ENCODE results near the gene BRD7.

Gene BRD7

DNA sequence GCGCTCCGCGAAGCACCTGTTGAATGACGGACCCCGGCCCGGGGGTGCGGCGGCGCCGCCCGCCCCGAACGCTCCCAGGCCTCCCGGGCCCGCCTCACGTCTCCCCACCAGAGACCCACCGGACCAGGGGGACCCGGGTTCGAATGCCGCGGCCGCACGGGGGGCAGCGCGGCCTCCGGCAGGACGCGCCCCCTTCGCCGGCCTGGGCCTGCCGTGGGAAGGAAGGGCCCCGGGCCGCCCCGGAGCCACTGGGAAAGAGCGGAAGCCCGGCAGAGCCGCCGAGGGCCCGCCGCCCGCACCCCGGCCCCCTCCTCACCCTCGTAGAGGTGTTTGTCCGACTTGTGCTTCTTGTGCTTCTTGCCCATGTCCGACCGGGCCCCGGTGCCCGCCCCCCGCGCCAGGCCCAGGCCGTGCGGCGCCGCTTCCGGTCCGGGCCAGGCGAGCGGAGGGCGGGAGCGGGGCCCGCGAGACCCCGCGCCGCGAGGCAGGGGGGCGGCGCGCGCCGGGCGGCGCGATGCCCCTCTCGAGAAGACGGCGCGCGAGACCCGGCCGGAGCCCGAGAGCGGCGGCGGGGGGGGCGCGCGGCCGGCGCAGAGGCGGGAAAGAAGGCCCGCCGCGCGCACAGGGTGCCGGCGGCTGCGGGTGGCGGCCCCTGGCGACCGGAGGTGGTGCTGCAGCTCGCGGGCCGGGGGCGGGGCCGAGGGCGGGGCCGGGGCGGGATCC, at the start of gene BRD7:
TSS of gene BRD7 (minus strand) at position 579 of the 723 bp plus-strand sequence. CDS start at position 365, 214 bp downstream.
- peak; percentile 52 for DNase-seq (ENCODE audit: low read depth)

DNA sequence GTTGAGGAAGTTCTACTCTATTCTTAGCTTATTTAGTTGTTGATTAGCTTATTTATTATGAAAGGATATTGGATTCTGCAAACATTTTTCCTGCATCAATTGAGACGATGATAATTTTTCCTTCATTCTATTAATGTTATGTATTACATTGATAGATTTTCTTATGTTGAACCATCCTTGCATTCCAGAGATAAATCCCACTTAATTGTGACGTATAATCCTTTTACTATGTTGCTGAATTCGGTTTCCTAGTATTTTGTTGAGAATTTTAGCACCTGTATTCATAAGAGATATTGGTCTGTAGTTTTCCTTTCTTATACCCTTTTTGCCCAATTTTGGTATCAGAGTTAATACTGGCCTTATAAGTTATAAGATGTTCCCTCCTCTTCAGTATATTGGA, 47.6 kb upstream of the BRD7 start:
- DNase-seq (ENCODE audit: low read depth): no peak

DNA sequence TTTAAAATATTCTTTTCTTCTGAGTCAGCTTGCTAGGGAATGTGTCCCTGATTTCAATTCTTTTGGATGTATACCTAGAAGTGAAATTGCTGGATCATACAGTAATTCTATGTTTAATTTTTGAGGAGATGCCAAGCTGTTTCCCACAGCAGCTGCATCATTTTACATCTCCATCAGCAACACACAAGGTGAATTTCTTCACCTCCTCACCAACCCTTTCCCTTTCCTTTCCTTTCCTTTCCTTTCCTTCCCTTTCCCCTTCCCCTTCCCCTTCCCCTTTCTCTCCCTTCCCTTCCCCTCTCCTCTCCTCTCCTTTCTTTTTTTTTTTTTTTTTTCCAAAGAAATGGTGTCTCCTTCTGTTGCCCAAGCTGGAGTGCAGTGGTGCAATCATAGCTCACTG, 45.4 kb upstream of the BRD7 start:
- no peak for DNase-seq (ENCODE audit: low read depth)

DNA sequence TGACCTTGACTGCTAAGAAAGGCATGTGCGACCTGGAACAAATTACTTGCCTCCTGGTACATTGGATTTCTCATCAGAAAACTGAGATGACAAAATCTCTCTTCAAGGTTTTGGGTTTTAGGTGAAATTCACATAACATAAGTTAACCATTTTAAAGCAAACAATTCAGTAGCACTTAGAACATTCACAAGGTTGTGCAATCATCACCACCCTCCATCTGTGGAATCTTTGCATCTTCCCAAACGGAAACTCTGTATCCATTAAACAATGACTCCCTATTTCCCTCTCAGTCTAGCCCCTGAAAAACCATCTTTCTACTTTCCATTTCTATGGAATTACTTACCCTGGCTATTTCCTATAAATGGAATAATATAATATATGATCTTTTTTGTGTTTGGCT, 42.2 kb upstream of the BRD7 start:
- DNase-seq (ENCODE audit: low read depth): no peak

DNA sequence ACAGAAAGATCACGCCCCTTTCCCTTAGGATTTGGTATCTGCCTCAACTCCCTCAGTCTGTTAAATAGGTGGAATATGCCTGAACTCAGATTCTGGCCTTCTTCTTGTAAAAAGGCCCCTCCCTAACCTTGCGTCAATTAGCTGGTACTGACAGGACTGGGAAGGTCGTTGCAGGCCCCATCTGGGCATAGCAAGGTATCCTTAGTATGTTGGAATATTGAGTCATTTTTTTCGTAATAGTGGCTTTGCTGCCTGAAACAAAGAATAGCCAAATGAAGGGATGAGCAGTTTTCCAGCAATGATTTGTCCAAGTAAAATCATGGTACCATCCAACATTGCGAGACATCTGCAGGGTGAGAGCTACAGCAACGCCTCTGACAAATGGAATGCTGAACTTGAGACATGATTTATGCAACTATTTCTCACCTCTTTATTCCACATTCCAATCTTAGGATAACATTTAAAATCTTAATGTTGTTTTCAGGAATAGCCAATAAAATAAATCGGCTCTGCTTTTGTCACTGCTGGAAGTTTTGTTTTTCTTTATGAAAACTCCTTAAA, 39.3 kb upstream of the BRD7 start:
- no peak for DNase-seq (ENCODE audit: low read depth)

DNA sequence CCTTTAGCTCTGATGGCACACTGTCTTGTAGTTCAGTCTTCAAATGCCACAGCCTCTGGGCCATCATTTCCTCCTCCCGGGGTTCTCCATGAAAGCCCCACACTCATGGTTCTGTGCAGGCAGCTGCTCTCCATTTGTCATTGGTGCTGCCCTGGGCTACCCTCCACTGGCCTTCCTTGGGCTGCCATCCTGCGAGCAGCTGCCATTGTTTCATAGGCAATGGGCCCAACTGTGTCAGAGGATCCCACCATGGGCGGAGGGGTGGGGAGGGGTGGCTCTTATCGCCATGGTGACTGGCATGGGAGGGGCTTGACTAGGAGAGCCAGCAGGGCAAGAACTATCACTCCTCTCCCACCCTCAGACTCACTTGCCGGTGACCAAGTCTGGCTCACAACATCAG, 38.6 kb upstream of the BRD7 start:
- DNase-seq (ENCODE audit: low read depth): no peak

DNA sequence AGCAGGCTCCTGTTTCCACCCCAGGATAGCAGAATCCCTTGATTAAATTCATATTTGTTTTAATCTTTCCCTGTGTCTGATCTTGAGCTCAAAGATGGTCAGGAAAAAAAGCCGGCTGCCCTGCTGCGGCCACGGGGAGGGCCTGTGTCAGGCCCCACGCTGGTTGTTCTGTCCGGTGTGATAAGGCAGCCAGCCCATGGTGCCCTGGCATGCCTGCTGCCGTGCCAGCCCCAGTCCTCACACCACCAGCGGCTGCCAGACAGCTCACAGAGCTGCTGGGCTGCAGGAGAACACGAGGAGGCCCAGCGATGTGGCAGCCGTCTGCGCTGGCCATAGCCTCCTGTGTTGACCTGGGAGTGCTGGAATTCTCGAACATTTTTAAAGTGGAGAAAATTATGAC, 34.7 kb upstream of the BRD7 start:
- DNase-seq (ENCODE audit: low read depth): no peak

DNA sequence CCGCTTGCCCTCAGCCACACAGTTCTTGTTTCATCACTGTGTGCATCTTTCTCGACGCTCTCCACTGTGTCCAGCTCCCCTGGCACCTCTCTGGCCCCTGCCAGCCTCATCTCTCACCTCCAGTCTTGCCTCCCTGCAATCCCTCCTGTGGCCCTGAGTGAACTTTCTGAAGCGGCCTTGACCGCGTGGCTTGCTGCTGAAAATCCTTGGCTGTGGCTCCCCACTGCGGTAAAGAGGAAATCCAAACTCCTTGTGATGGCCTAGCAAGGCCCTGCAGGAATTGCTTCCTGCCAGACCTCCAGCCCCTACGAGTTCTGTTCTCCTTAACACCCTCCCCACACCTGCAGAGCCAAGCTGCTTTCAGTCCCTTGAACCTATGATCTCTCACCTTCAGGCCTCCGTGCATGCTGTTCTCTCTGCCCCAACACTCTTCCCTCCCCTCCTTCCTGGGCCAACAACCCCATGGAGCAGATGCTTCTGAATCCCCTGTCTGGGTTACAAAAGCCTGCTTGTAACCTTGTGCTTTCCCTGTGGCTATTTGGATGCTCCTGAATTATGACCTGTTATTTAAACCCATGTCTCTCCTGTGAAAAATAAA, 33.6 kb upstream of the BRD7 start:
- no peak for DNase-seq (ENCODE audit: low read depth)

DNA sequence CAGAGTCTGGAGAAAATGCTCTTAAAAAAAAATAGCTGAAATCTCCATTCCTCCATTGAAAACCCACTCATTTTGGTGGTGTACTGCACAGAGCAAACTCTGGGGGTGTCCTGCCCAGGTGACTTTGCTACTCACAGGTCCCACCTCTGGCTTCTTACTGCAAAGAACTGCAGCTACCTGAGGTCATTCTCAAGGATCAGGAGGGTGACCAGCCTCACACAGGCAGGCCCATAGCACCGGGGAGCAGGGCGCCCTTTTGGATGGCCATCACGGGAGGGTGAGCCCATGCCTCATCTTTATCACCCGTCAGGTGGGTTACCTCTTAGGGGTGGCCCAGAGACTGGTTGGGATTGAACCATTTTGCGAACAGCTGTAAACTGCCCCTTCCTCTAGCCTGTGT, 32.6 kb upstream of the BRD7 start:
- no peak for DNase-seq (ENCODE audit: low read depth)

DNA sequence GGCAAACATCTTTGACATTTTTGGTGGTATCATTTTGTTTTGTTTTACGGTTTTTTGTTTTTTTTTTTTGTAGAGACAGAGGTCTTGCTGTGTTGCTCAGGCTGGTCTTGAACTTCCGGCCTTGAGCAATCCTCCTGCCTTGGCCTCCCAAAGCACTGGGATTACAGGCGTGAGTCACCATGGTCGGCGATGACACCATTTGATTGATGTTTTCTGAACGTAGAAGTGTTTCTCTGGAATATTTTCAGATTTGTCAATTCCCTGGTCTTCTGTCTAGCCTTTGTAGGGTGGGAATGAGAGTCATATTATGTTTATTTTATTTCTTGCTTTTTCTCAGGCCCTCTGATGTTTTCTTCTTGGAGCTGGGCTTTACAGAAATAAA, 32.2 kb upstream of the BRD7 start:
- DNase-seq (ENCODE audit: low read depth): no peak

DNA sequence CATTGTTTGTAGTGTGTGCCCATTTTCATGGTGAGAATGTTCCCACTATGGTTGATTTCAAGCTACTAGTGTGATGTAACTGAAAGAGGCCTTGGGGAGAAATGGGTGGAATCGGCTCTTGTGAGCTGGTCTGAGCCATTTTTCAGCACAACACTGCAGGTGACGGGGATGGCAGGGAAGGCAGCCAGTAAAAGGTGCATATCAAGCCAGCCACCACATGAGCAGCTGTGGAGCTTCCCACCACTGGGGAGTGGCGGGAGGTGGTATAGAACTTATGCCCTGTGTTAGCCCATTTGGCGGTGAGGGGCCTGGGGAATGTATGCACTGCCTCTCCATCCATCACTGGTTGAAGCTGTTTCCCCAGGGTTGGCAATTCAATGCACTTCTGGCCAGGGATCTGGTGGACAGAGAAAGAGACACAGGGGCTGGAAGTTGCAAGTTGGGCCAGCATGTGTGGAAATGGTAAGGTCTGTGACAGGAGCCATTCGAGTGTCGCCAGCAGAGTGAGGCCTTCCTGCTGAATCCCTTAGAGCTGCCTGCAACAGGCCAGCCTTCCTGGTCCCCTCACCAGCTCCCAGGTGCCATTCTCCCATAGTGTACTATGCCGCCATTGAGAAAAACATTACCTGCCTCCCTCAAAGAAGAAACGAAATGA, 31.7 kb upstream of the BRD7 start:
- no peak for DNase-seq (ENCODE audit: low read depth)

DNA sequence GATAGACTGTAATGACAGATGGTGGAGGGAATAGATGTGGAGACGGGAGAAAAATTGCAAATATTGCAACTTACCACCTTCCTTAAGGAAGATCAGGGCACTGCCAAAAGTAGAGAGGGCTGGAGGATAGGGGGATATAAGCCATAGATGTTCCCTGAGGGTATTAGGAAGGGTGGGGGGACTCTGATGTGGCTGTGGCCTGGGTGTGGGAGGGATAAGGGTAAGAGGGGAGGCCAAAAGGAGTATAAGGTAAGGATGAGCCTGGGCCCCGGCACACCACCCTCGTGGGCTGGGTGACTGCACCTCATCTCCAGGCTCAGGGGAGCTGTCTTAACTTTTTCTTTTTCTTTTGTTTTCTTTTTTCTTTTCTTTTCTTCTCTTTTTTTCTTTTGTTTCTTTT, 30.6 kb upstream of the BRD7 start:
- no peak for DNase-seq (ENCODE audit: low read depth)

DNA sequence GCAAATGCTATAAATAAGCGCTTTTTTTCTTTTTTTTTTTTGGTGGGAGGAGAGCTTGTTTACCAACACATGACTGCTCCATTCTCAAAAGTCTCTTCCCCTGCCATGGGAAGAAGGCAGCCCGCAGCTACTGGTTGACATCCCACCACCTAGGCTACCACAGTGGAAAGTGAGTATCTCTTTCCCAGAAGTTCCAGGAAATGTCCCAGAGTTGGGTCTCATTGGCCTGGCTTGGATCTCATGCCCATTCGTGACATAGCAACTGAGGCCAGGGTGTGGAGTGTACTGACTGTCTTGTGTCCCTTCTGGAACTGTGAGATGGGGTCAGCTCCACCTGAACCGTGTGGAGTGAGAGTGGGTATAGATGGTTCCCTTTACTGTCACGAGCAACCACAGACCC, 29.5 kb upstream of the BRD7 start:
- no peak for DNase-seq (ENCODE audit: low read depth)

DNA sequence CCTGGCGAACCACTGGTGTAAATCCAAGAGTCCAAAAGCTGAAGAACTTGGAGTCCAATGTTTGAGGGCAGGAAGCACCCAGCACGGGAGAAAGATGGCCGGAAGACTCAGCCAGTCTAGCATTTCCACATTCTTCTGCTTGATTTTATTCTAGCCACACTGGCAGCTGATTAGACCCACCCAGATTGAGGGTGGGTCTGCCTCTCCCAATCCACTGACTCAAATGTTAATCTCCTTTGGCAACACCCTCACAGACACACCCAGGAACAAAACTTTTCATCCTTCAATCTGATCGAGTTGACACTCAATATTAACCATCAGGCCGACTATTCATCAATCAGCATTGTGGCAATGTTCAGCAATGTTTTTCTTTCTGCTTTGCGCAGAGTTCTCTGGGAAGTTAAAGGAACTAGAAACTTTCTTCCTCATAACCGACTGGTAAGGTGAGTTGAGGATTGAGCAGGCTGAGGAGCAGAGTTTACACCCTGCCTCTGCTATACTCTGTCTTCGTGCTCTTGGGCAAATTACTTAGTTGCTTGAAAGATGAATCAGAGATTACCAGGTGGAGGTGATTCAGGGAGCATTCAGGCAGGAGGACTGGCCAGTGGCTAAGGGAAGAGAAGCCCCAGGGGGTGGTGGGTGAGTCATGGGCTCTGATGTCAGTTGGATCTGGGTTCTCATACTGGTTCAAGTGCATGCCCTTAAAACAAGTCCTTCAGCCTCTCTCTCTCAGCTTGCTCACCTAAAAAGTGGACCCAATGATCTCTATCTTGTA, 28.2 kb upstream of the BRD7 start:
- no peak for DNase-seq (ENCODE audit: low read depth)

DNA sequence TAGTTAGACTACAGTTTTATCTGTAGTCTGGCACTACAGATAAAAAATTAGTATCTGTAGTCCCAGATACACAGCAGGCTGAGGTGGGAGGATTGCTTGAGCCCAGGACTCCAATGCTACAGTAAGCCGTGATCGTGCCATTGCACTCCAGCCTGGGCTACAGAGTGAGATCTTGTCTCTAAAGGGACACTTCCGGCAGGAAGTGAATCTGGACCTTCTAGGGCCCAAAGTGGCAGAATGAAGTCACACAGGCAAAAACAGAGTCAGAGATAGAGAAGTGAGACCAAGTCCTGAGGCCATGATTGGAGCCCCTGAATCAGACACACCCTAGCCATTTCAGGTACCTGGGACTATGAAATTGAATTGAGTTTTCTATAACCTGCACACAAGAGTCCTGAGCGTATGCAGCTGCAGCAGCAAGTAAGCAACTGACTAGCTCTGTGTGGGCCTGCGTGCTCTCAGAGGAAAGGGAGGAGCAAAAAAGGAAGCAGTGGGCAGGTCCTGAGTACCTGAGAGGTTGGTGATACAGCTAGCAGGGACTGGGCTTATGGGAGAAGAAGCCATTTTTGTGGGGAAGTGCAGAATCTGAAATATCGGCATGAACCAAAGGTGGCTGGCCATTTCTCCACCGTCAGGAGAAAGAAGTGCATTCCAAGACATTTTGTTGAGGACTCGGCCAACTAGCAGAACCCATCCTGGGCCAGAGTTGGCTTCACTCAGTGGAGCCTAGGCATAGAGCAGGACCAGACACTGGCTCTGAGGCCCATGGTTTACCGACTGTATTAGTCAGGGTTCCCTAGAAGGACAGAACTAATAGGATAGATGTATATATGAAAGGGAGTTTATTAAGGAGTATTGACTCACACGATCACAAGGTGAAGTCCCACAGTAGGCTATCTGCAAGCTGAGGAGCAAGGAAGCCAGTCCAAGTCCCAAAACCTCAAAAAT, 27.2 kb upstream of the BRD7 start:
- no peak for DNase-seq (ENCODE audit: low read depth)

DNA sequence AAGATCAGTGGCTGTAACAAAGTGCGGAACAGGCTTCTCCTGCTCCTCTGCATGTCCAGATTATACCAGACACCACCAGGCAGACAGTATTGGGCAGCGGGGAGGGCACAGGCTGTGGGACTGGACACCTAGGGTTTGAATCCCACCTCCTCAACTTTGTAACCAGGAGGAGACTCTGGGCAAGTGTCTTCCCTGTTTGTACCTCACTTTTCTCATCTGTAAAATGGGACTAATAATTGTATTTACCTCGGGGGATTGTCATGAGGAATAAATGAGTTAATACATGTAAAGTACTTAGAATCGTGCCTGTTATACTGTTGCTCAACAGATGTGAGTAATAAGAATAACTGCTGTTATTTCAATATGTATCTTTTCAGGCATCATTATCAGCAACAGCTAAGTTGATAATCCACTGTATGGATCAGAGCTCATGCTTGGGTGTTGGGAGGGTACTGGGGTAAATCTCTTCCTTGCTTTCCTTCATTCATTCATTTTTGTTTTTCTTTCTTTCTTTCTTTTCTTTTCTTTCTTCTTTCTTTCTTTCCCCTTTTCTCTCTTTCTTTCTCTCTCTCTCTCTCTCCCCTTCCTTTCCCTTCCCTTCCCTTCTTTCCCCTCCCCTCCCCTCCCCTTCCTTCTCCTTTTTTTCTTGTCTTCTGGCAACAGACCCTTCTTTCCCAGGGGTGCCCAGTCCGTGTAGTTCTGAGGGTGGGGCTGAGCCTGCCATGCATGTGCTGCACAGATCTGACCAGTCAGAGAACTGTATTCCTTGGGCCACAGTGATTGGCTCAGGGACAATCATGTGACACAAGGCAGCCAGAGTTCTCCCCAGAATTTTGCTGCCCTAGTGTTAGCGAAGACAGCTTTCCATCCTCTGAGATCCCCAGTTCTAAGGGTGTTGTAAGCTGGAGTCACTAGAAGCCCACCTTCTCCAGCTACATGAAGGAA, 25.3 kb upstream of the BRD7 start:
- DNase-seq (ENCODE audit: low read depth): no peak

DNA sequence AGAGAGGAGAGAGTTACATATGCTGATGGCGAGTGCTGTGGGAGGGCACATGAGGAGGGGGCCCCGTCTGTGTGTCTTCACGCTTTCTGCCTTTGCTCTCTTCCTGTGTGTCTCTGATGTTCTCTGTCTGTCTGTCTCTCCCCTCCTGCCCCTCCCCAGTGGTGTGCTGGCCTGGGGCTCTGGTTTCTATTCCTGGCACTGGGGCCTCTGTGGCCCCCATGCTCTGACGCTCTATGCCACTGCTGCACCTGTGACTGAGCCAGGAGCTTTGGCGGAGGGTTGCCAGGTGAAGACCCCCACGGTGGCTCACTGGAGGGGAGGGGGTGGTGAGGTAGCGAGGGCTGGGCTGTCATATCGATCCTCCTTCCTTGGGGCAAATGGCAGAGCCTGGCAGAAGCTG, 24.6 kb upstream of the BRD7 start:
- no peak for DNase-seq (ENCODE audit: low read depth)

DNA sequence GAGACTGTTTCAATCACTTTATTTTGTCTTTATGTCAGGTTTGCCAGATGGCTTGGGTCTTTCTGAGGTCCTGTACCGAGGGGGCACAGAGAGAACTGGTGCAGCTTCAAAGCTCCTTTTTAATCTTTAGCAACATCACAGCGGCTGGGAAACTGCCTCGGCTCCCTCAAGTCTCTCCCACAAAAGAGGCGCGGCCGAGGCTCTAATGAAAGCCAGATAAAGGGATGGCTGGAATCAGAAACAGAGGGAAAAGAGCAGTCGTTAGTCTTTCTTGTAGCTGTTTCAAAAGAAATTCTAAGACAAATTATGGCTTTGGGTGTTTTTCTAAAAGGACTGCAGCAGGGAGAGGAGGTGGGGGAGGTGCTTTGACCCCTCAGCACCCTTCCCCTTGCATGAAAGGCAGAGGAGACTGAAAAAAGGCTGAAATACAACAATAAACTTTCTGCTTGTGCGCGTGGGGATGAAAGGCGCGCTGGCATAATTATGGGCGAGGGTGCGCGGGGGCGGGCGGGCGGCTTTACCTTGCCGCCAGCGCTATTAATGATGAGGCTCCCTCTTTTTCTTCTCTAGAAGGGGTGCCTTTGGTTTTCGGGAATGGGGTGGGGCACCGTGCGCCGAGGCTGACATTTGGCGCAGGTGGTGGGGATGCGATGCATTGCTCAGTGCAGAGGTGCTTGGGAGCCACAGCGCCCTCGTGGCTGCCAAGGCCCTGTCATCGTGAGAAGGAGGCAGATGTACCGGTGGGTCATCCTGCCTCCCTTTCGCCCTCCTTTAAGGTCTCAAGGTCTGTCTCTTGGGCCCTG, 22.3 kb upstream of the BRD7 start:
- DNase-seq (ENCODE audit: low read depth): no peak

DNA sequence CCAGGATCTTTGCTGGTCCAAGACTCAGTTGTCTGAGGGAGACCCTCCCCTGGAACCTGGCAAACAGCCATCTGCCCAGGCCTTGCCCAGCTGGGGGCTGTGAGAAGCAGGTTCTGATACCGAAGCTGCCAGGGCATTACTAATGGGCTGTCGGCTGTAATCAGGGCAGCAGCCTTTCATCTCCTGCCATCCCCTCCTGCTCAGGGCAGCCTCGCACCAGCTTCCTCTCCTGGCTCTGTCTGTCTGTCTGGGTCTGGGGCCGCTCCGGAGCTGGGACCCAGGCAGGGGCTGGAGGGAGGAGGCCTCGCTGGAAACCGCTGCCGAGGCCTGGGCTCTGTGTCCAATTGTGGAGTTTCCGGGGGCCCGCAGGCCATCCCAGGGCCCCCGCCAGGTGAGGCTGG, 21.6 kb upstream of the BRD7 start:
- no peak for DNase-seq (ENCODE audit: low read depth)
